GM21528 (cell line): Measurements from ENCODE around the gene TTC8.
A peak's percentile ranks its signal among the peaks of the same experiment; 100 is the strongest.
"Not testable (repeated sequence)": the region's sequence is repeated elsewhere in the genome, so short reads cannot be mapped to it uniquely, and the experiment has no call there.

ENCODE experiments used
- ATAC-seq: cut with Tn5 transposase; IDR thresholded peaks from one replicate; pipeline ENCODE4 v1.9.1; 2021; ENCODE audit warnings: mild to moderate bottlenecking, moderate library complexity; ENCODE audit not compliant: unreplicated experiment, low FRiP score

Gene TTC8

GRCh38 chr14:88824314-88825077, at the start of gene TTC8:
TTC8 (plus strand) TSS chr14:88824651; CDS start chr14:88824708, 57 bp downstream.
- ATAC-seq = peak; percentile 100

GRCh38 chr14:88775532-88775931, 48.9 kb upstream of the TTC8 start:
- no peak for ATAC-seq

- ATAC-seq = no peak
These were observed 38.5 kb upstream of the TTC8 start for GRCh38 chr14:88785911-88786310.

- ATAC-seq = no peak
These were observed 37.7 kb upstream of the TTC8 start for GRCh38 chr14:88786715-88787114.

GRCh38 chr14:88789573-88789972, 34.9 kb upstream of the TTC8 start:
- not testable (repeated sequence) for ATAC-seq

GRCh38 chr14:88790501-88791251, 33.8 kb upstream of the TTC8 start:
- no peak for ATAC-seq

GRCh38 chr14:88791252-88791621, 33.2 kb upstream of the TTC8 start:
- ATAC-seq = no peak

GRCh38 chr14:88791629-88792472, 32.6 kb upstream of the TTC8 start:
- ATAC-seq = peak; percentile 13

- peak; percentile 94 for ATAC-seq
These were observed 31.8 kb upstream of the TTC8 start, which contains the start of gene EML5 for GRCh38 chr14:88792473-88793258. EML5 (minus strand) TSS chr14:88792953; CDS start chr14:88792503, 450 bp downstream.

GRCh38 chr14:88793259-88793625, 31.2 kb upstream of the TTC8 start:
- ATAC-seq = no peak

- ATAC-seq = no peak
These were observed 26.3 kb upstream of the TTC8 start for GRCh38 chr14:88798156-88798555.

GRCh38 chr14:88799522-88799921, 24.9 kb upstream of the TTC8 start:
- ATAC-seq = no peak

GRCh38 chr14:88802596-88802995, 21.9 kb upstream of the TTC8 start:
- no peak for ATAC-seq

- ATAC-seq = no peak
These were observed 20.4 kb upstream of the TTC8 start for GRCh38 chr14:88804035-88804434.

GRCh38 chr14:88804477-88804876, 20.0 kb upstream of the TTC8 start:
- ATAC-seq = no peak

- ATAC-seq = no peak
These were observed 16.1 kb upstream of the TTC8 start for GRCh38 chr14:88808359-88808758.

GRCh38 chr14:88815980-88816379, 8.5 kb upstream of the TTC8 start:
- no peak for ATAC-seq

GRCh38 chr14:88818018-88818417, 6.4 kb upstream of the TTC8 start:
- ATAC-seq = no peak

GRCh38 chr14:88819674-88820073, 4.8 kb upstream of the TTC8 start:
- ATAC-seq = not testable (repeated sequence)

GRCh38 chr14:88821378-88821777, 3.1 kb upstream of the TTC8 start:
- no peak for ATAC-seq
